SK-N-MC (cell line): ENCODE measurements around the gene TTLL1.

Experiments used
- EZH2 ChIP-seq: fragments of 200-600 bp; sonication (generic); IDR thresholded peaks from one replicate; pipeline ENCODE4 v1.6.1; 2017; ENCODE audit warnings: antibody characterized with exemption
- POLR2AphosphoS5 ChIP-seq: IDR thresholded peaks from 2 replicates; pipeline ENCODE4 v1.6.1; 2012; ENCODE audit warnings: mild to moderate bottlenecking, low read depth, low read length, borderline replicate concordance

DNA sequence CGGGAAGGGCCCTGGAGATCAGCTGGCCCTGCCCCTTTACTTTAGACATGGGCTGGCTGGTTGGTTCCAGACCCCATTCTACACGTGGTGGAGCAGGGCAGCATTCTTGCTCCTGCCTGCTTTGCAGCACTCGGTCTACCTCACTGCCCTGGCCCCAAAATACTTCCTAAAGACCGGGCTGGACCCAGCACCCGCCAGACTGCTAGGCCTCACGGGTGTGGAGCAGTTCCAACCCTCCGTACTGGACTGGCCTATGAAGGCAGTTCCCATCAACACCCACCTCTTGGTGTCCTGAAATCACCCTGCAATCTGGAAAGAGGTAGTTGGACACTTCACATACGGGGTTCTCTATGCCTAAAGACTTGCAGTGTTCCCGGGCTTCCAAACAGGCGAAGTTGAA, 47.6 kb upstream of the TTLL1 start:
- TF ChIP-seq POLR2AphosphoS5 (no peak), EZH2 (no peak)
